Transverse colon (tissue), 4 donors: Measurements from ENCODE around the gene PHF3.

Source experiments
- EP300 ChIP-seq: sonication (generic); formaldehyde crosslinking; IDR thresholded peaks from one replicate; pipeline ENCODE4 v1.6.1; 2017; ENCODE audit warnings: antibody characterized with exemption, low read depth
- POLR2A ChIP-seq: fragments of 450-650 bp; IDR thresholded peaks from one replicate; pipeline ENCODE4 v1.6.1; 2016; ENCODE audit warnings: antibody characterized with exemption, mild to moderate bottlenecking, moderate library complexity
- POLR2AphosphoS5 ChIP-seq, 3 donors: sonication (generic); formaldehyde crosslinking; IDR thresholded peaks; one replicate each; pipeline ENCODE4 v1.6.1; 2016; ENCODE audit warnings: antibody characterized with exemption in 3 of 3
- TF ChIP-seq, protein P1 (sequence below), 5 experiments: fragments of 200-600 bp in 3 of 5; fragments of 450-650 bp in 2 of 5; sonication (generic) in 3 of 5; IDR thresholded peaks; 1 replicate in 2 of 5; 2 replicates in 3 of 5; pipeline ENCODE4 v1.5.1; 2016 to 2017; ENCODE audit warnings: antibody characterized with exemption in 5 of 5, inconsistent platforms in 3 of 5, mild to moderate bottlenecking in 2 of 5, moderate library complexity in 1 of 5

DNA sequence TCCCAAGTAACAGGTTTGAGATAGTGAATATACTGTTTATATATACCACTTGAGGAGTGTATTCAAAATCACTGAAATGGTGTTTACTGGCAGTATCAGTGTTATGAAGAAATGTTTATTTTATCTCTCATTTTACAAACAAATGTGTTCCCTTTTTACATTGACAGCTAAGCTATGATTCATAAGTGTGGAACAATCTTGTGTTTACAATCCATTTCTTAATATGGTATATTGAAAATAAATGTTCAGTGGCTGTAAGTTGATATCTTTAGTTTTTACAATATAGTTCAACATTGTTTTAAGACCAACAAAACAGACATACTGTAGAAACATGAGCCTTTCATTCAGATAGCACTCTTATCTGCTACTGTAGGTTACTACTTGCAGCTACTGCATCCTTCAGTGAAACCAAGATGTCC is 14.3 kb downstream of the PHF3 start:
- TF ChIP-seq POLR2AphosphoS5 (IDR thresholded peaks at IDR 0.05), result no peak
- TF ChIP-seq POLR2A, result no peak
- TF ChIP-seq, protein P1, sequence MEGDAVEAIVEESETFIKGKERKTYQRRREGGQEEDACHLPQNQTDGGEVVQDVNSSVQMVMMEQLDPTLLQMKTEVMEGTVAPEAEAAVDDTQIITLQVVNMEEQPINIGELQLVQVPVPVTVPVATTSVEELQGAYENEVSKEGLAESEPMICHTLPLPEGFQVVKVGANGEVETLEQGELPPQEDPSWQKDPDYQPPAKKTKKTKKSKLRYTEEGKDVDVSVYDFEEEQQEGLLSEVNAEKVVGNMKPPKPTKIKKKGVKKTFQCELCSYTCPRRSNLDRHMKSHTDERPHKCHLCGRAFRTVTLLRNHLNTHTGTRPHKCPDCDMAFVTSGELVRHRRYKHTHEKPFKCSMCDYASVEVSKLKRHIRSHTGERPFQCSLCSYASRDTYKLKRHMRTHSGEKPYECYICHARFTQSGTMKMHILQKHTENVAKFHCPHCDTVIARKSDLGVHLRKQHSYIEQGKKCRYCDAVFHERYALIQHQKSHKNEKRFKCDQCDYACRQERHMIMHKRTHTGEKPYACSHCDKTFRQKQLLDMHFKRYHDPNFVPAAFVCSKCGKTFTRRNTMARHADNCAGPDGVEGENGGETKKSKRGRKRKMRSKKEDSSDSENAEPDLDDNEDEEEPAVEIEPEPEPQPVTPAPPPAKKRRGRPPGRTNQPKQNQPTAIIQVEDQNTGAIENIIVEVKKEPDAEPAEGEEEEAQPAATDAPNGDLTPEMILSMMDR (IDR thresholded peaks at IDR 0.05), result no peak
- TF ChIP-seq EP300, result no peak
